ENCODE measurements around the gene MTHFSD.
A peak's percentile ranks its signal among the peaks of the same experiment; 100 is the strongest.

Gene MTHFSD

DNA sequence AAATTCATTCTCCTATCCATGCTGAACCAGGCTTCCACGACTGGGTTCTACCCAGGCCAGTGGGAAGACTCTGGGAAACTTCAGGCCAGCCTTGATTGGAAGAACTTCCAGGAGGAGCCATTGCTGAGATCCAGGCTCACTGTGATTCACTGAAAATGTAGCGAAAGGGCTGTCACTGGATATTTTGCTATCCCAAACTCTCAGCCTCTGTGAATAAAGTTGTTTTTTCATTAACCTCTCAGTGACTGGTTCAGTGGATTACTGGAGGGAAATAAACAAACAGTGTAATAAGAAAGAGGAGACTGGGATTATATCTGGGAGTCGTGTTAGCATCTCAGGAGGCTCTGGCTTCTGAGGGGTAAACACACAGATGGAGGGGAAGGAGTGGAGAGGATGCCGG, 26.4 kb upstream of the MTHFSD start:
- no peak for DNase-seq

- DNase-seq: no peak
Observed at GRCh38 chr16:86580791-86581170, 25.7 kb upstream of the MTHFSD start.

GRCh38 chr16:86580063-86580790, 25.2 kb upstream of the MTHFSD start:
- no peak for DNase-seq

- DNase-seq: no peak
Observed at GRCh38 chr16:86579268-86580062, 24.4 kb upstream of the MTHFSD start.

- no peak for DNase-seq
Observed at GRCh38 chr16:86578611-86579267, 23.7 kb upstream of the MTHFSD start.

DNA sequence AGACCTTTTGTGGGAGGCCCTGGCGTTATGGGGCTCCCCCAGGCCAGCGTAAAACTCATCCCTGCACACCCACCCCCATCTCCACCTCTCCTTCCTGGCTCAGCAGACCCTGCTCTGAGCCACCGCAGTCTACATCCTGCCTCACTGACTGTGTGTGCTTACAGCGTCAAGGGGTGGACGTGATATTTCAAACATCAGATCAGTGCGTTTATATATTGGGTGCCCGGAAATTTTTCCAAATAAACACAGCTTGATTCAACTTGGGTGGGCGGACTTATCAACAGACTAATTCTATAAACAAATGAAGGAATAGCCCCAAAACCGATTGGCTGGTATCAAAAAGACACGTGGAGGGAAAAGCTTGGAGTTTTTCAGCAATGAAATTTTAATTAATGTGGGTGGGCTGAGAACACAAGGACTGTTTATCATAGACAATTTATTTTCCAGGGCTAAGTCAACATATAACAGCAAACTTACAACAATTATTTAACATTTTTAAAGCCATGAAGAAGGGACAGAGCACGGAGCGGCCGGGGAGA, 23.1 kb upstream of the MTHFSD start, which contains the start of gene FOXL1:
Gene FOXL1 (plus strand): TSS at position 489 of the 539 bp plus-strand sequence. CDS start 175 bp downstream, outside the sequence.
- no peak for DNase-seq

- no peak for DNase-seq
Observed at GRCh38 chr16:86577314-86577971, 22.4 kb upstream of the MTHFSD start.

DNA sequence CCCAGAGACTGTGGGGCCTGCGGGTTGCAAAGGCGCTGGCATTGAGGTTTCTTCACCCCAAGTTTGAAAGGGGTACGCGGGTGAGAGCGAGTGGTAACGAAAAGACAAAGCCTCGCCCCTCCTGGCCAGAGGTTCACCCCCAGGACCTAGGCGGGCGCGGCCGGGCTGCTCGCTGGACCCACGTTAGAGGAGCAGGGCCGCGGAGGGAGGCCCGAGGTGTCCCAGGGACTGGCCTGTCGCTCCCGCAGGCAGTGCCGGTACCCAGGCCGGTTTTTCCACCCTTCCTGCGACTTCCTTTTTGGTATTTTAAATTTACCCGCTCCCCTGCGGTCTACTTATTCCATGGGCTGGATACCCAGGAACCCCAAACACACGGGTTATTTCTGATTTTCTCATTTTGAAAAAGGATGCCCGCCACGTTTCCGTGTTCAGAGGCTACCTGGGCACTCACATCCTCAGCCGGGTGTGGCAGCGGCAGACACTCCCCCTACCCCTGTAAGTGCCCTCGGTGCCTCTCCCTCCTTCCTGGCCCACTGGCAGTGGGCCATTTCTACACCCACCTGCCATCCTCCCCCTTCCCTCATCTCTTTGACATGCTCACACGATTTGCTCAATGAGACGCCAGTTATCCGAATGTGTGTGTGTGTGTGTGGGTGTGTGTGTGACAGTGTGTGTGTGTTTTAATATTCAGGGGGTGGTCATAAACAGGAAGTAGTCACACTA, 21.7 kb upstream of the MTHFSD start:
- peak in 1 of 3 experiments; percentile 25 for DNase-seq

DNA sequence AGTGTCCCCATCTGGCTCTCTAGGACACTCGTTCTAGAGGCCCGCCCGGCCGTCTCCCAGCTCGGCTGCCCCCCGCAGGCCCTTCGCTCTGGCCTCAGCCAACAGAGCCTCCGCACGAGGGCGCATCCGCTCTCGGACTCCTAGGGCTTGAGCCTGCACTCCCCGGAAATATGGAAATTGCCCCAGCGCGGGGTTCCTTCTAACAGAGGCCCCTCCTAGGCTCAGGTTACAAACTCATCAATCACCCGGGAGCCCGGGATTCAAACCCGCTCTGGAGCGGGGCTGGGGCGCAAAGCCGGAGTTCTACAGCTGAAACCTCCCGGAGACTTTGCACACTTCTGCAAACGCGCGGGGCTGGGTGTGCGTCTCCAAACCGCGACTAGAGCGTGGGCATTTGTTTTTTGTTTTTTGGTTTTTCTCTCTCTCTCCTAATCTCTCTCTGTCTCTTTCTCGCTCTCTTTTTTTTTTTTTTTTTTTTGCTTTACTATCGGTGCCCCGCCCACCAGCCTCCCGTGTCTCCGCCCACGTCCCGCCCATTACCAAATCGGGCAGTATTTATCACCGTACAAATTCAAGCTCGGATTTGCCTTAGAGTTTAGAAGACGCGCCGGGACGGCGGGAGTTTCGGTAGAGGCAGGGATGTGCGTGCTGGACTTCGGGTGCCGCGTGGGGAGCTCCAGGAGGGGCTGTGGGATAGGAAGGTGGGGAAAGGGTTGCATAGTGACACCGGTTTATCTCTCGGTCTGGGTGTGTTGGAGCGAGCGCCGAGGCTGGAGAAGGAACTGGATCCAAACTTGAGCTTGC, 20.9 kb upstream of the MTHFSD start:
- DNase-seq: peak in 2 of 3 experiments; percentile 24 to 60

GRCh38 chr16:86575095-86575685, 20.2 kb upstream of the MTHFSD start:
- no peak for DNase-seq

DNA sequence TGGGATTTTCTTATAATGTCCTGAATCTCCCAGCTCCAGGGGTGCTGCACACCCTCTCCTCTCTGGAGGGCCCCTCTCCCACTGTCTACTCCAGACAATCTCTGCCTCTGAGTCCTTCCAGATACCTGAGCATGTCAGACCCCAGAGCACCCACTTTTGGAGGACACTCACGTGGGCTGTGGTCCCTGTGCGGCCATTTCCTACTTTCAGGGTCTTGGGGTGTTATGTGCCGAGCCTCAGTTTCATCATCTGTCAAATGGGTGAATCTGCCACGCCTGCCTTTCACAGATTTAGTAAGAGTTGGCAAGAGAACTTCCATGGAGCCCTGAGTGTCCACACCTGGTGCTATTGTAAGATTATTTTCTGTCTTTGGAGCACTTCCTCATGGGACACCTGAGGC, 19.6 kb upstream of the MTHFSD start:
- DNase-seq: no peak

GRCh38 chr16:86573646-86574508, 18.8 kb upstream of the MTHFSD start:
- DNase-seq: no peak

- no peak for DNase-seq
Observed at GRCh38 chr16:86573215-86573614, 18.2 kb upstream of the MTHFSD start.

GRCh38 chr16:86572606-86573005, 17.6 kb upstream of the MTHFSD start:
- DNase-seq: no peak

DNA sequence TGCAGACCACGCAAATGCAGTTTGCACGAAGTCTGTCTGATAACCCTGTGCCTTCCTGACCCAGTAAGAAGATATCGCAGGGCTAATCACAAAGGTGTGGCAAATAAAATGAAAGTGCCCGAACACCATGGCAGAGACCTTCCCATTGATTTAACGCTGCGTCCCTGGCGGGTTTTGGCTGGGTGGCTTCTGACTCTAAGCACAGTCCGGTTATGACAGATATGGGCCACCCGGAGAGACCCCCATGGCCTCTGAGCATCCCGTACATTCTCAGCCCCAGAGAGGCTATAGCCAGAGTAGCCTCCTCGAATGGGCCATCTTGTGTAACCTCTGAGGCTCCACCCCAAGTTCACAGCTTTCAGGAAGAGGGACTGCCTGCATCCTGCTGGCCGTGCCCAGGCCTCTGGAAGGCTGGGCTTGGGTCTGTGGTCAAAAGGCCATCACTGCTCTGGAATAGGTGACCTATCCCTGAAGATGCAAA, 17.0 kb upstream of the MTHFSD start:
- no peak for DNase-seq

DNA sequence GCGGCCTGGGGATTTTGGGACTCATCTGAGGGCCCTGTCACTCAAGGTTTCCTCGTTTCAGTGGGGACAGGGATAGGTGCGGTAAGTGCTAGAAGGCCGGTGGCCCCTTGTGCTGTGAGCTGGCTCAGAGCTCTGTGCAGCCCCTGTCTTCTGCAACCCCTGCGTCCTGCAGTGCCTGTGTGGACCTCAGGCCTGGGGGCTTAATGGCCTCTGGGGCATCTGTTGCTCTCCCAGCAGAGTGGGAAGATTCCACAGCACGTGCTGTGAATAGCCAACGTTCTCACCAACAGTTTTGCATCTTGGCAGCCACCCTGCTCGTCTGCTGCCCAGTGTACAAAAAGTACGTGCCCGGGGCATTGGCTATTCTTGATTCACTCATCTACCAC, 16.5 kb upstream of the MTHFSD start:
- DNase-seq: no peak

GRCh38 chr16:86570558-86571529, 15.8 kb upstream of the MTHFSD start:
- DNase-seq: no peak

DNA sequence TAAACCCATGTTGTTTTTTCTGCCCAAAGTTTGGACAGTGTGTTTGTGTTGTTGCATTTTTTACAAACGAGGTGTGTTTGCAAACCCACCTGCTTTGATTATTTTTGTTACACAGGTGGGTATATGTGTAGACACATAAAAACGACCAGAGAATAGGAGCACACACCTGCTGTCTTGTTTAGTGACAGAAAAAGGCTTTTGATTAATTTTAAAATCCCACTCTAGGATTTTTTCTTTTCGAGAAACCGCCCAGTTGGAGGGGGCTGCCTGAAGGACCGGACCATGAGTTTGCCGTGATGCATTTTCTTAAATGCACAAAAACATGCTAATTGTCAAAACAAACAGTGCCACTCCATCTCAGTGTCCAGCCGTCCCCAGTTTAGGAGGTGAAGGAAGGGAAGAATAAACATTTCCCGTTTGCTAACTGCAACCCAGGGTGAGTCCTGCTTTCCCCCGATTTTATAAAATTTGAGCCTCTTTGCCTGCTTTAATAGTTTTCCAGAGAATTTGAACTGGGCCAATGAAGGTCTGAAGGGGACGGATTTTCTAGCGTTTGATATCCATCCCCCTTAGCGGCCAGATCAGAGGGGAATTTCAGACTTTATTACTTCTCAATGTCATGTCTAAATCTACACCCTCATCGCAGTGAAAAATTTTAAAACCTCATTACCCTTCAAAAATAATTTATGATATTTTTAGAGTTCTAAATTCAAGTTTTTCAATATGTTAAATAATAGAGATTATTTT, 14.8 kb upstream of the MTHFSD start:
- DNase-seq: no peak
